EL (cell line): ENCODE measurements around the gene USP35.

Experiments
- DNase-seq: peaks from one replicate; pipeline ENCODE4 v3.0.0-alpha.2; 2016

The USP35 gene

GRCh38 chr11:78188286-78189173 is at the start of gene USP35, which contains the start of gene KCTD21:
USP35 (plus strand) TSS chr11:78188919; CDS start chr11:78196246, 7,327 bp downstream.
KCTD21 (minus strand) TSS chr11:78188626; CDS start chr11:78174554, 14,072 bp downstream.
- DNase-seq: peak; percentile 98

GRCh38 chr11:78139422-78140391 is 49.0 kb upstream of the USP35 start, which contains the start of gene ALG8:
ALG8 (minus strand) TSS chr11:78139626; CDS start chr11:78139588, 38 bp downstream.
- DNase-seq: peak; percentile 95

- no peak for DNase-seq
Measured at GRCh38 chr11:78140392-78141077, 48.2 kb upstream of the USP35 start.

GRCh38 chr11:78145511-78146025 is 43.2 kb upstream of the USP35 start:
- no peak for DNase-seq

- DNase-seq: no peak
Measured at GRCh38 chr11:78147807-78148206, 40.9 kb upstream of the USP35 start.

- peak; percentile 51 for DNase-seq
Measured at GRCh38 chr11:78149646-78150045, 39.1 kb upstream of the USP35 start.

- no peak for DNase-seq
Measured at GRCh38 chr11:78150346-78150745, 38.4 kb upstream of the USP35 start.

- DNase-seq: no peak
Measured at GRCh38 chr11:78150754-78151153, 38.0 kb upstream of the USP35 start.

- DNase-seq: no peak
Measured at GRCh38 chr11:78151804-78152203, 36.9 kb upstream of the USP35 start.

- no peak for DNase-seq
Measured at GRCh38 chr11:78156127-78156844, 32.4 kb upstream of the USP35 start.

- no peak for DNase-seq
Measured at GRCh38 chr11:78158987-78159652, 29.6 kb upstream of the USP35 start.

- DNase-seq: no peak
Measured at GRCh38 chr11:78160557-78160956, 28.2 kb upstream of the USP35 start.

- no peak for DNase-seq
Measured at GRCh38 chr11:78161346-78161745, 27.4 kb upstream of the USP35 start.

- peak; percentile 24 for DNase-seq
Measured at GRCh38 chr11:78161962-78162371, 26.8 kb upstream of the USP35 start.

GRCh38 chr11:78163828-78164227 is 24.9 kb upstream of the USP35 start:
- no peak for DNase-seq

GRCh38 chr11:78164471-78164870 is 24.2 kb upstream of the USP35 start:
- DNase-seq: no peak

- DNase-seq: no peak
Measured at GRCh38 chr11:78166855-78167469, 21.8 kb upstream of the USP35 start.

- DNase-seq: peak; percentile 51
Measured at GRCh38 chr11:78168539-78169477, 19.9 kb upstream of the USP35 start.

- DNase-seq: no peak
Measured at GRCh38 chr11:78170413-78170812, 18.3 kb upstream of the USP35 start.
